NCI-H524 treated with DMSO at 0.1 percent for 48 hours (cell line): ENCODE measurements around the gene ANKIB1.

Source experiments
- DNase-seq: peaks from one replicate; lab custom pipeline; 2025; lab: John Stamatoyannopoulos, UW

The ANKIB1 gene

DNA sequence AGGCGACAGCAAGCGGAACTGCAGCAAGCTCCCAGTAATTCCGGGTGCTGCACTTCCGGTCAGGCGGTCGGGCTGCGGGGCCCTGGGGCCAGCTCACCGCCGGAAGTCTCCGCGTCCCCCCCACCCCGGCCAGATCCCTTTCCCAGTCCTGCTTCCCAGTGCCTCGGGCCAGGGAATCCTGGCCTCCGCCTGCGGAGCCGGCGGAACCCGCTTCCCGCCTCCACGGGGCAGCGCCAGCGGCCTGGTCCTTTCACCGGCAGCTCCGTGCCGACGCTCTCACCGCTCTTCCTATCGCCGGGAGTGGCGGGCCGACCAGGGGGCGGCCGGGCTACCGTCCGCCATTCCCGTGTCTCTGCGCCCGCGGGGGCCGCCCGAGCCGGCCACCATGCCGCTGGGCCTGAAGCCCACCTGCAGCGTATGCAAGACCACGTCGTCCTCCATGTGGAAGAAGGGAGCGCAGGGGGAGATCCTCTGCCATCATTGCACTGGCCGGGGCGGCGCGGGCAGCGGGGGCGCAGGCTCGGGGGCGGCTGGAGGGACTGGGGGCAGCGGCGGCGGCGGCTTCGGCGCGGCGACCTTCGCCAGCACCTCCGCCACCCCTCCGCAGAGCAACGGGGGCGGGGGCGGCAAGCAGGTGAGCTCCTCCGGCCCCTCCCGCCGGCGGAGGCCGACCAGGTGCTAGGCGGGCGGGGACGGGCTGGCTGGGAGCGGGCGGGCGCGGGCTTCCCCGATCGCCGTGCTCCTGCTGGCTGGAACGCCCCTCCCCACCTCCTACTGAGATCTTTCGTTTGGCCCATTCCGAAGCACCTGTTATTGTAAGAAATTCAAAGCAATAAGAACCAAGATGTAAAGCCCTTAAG is 201.8 kb downstream of the ANKIB1 start, which contains the start of gene GATAD1:
GATAD1 (plus strand) TSS at position 138 of the 860 bp plus-strand sequence; CDS start at position 386, 248 bp downstream.
- DNase-seq: no peak

DNA sequence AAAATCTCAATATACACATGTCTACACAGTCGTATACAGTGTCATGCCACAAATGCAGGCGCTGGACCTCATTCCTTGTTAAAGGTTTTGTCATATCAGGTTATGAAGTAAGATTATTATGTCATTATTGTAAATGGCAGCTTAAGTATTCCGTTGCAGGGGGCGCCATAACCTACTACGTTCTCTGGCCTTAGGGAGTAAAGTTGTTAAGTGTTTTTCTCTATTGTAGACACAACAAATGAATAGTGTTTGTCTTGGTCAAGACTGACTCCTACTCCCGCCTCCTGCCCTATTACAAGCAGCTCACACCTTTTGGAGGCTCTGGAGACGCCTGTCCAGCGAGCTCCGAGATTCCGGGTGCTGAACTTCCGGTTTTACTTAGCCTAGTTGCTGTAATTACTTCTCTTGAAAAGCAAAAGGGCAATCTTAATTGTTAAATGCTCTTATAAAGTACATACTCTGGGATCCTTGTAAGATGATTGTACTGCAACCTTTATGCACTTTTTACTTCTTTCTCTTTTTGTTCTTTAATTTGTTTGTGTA is 202.5 kb downstream of the ANKIB1 start:
- DNase-seq: no peak
